Stimulated activated CD4-positive, alpha-beta T cell treated with anti-CD3 and anti-CD28 coated beads, Interleukin-2, amount 100 ng/mL, for 4 hours (primary cell): ENCODE data around the gene VLDLR.
A peak's percentile ranks its signal among the peaks of the same experiment; 100 is the strongest.

ENCODE experiments used
- DNase-seq: peaks from one replicate; pipeline ENCODE4 v3.0.0-alpha.2; 2020; ENCODE audit warnings: low read depth

Gene VLDLR

GRCh38 chr9:2620919-2621721 lies 467 bp upstream of the VLDLR start:
- DNase-seq = peak; percentile 6

DNA sequence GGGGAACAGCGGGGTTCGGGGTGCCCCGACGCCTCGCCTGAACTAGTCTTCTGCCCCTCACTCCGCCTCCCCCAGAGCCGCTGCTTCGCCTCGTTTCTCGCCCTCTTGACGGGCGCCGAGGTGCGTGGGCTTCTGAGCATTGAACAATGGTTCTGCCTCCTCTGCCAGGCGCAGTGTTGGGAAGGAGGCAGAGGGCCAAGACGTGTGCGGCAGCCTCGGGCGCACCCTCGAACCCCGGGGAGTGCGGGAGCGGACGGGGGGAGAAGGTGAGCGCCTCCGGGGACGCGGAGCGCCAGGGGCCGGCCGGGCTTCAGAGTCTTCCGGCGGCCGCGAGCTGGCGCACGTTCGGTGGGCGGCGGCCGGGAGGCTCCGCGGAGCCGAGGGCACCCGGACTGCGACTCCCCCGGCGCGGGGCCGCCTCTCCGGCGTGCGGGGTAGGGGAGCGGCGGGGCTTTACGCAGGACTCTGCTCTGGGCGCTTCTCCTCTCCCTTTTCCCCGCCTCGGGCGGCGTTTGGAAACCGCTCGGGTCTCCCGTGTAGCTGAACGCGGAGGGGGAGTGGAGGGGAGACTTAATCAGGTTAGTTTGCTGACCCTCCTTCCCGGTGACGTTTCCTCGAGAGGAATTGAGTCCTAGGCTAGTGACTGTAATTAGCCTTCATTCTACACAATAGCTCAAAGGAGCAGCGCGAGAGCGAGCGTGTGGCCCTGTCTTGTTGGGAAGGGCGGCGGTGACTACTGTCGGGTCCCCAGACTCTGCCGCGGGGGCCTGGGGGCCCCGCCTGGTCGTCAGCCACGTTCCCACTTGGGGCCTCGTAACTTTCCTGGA lies 1.1 kb downstream of the VLDLR start:
- DNase-seq = no peak

DNA sequence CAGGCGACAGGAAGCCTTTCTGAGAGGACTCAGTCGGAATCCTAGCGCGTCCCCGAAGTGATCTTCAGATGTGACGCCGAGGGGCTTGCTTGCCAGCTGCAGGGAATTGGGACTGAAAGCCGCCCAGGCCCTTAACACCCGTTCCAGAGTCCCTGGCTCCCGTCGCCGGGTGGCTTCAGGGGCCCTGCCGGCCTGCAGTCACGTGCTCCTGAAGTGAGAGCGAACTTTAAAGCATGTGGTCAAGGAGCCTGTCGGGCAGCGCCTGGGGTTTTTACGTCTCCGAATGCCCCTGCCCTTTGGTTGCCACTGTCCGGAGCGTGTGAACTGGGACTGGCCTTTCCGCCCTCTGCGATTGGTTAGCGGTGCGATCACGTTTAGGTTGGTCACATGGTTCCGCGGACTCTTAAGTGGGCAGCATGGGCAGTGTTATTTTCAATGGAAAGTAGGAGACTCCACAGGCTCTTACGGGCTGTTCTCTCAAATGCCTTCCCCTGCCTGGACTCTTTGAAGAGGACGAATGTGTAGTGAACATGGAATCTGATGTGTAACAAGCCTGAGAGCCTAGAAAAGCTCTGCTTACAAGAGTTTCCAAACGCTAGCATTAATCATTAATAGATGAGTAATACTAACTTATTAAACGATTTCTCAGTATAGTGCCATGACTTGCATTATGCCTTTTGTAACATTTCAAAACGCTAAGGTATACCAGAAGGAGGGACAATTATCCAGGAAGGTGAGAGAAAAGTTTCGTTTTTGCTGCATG lies 1.9 kb downstream of the VLDLR start:
- DNase-seq = no peak

- no peak for DNase-seq
These were observed 2.6 kb downstream of the VLDLR start for GRCh38 chr9:2624051-2624682.

GRCh38 chr9:2625427-2625826 lies 3.8 kb downstream of the VLDLR start:
- no peak for DNase-seq

- no peak for DNase-seq
These were observed 7.3 kb downstream of the VLDLR start for GRCh38 chr9:2628919-2629318.

DNA sequence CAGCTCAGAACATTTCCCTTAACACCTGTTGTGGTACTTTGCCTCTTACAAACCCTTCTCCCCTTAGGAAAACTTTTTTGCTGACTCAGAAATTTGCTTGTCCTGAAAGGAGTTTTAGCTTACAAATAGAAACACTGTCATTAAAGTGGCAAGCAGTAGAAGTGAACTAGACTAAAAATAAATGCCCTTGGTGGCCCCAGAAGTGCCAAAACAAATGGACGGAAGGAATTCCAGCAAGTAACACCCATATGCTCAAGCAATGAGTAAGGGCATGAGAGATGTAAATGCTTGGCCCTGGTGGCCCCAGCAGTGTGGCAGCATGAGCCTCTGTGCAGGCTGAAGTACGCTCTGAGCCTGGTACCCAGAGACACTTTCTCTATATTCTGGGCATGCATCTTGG lies 8.6 kb downstream of the VLDLR start:
- no peak for DNase-seq

DNA sequence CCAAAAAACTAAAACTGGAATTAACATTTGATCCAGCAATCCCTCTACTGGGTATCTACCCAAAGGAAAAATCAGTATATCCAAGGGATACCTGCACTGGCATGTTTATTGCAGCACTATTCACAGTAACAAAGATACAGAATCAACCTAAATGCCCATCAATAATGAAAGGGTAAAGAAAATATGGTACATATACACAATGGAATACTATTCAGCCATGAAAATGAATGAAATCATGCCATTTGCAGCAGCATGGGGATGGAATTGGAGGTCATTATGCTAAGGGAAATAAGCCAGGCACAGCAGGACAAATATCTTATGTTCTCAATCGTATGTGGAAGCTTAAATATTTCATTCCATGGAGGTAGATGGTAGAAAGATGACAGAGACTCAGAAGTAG lies 9.7 kb downstream of the VLDLR start:
- no peak for DNase-seq

GRCh38 chr9:2634153-2634552 lies 12.6 kb downstream of the VLDLR start:
- no peak for DNase-seq

- no peak for DNase-seq
These were observed 13.2 kb downstream of the VLDLR start for GRCh38 chr9:2634818-2635217.

- no peak for DNase-seq
These were observed 14.3 kb downstream of the VLDLR start for GRCh38 chr9:2635922-2636321.

- no peak for DNase-seq
These were observed 15.8 kb downstream of the VLDLR start for GRCh38 chr9:2637390-2637789.

GRCh38 chr9:2638871-2639673 lies 17.5 kb downstream of the VLDLR start:
- no peak for DNase-seq

DNA sequence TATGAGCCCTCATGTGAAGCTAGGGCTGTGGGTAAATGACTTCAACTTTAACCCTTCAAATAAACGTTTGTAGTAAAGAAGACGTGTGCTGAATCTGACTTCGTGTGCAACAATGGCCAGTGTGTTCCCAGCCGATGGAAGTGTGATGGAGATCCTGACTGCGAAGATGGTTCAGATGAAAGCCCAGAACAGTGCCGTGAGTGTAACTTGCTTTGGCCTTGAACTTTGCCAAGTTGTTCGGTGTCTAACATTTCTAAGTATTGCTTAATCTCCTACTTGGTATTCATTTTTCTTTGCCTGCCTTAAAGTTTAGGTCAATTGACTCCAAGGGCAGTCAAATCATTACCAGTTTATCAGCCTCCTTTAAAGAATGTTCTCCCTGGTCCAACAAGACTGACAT lies 18.2 kb downstream of the VLDLR start:
- no peak for DNase-seq

GRCh38 chr9:2640570-2640969 lies 19.0 kb downstream of the VLDLR start:
- no peak for DNase-seq

- DNase-seq = no peak
These were observed 19.4 kb downstream of the VLDLR start for GRCh38 chr9:2641033-2641432.

DNA sequence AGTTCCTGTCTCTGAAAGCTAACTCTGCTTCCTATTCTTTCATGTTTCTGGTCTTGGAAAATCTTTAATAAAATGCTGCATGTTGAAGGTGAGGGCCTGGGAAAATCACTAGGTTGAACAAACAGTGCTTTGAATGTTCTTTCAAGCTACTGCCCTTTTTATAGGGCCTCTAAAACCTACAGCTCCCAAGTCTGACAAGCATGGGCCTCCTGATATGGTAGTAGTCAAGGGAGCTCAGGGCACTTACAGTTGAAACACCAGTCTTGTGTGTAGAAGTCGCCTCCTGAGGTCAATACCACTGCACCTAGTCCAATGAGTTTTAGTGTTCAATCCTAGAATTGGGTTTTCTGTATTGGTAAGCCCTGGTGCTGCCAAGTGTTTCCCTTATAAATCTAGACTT lies 20.5 kb downstream of the VLDLR start:
- DNase-seq = no peak

- no peak for DNase-seq
These were observed 24.0 kb downstream of the VLDLR start for GRCh38 chr9:2645569-2645968.

GRCh38 chr9:2655411-2655901 lies 33.9 kb downstream of the VLDLR start:
- no peak for DNase-seq

GRCh38 chr9:2657427-2657826 lies 35.8 kb downstream of the VLDLR start:
- DNase-seq = no peak

DNA sequence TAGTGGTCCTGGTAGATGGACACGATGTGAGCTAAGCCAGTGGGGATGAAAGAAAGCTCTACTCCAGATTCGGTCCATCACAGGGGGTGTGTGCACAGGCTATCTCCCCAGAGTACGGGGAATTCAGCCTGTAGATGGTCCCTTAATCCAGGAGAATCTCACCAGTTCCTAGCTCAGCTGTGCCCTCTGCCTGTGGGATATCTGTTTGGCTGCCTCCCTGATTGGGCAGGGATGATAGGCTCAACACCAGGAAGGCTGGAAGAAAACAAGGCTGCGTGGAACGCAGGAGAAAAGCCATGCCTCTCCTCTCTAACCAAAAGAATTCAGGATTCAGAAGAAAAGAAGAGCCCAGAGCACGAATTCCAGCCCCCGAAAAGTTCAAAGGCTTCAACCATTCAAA lies 40.9 kb downstream of the VLDLR start:
- DNase-seq = no peak
